Liver (tissue), 9 donors: ENCODE results near the gene NAA10. TPM values are rescaled to one million over a fixed set of nuclear protein-coding genes. Genes with fewer than 3 reads are reported as not detected.

ENCODE experiments used
- DNase-seq: peaks from one replicate; pipeline ENCODE4 v3.0.0-alpha.2; 2017; ENCODE audit warnings: low spot score
- H3K27ac ChIP-seq, 2 donors: one replicate each; pipeline ENCODE4 v1.7.0; 2013; ENCODE audit warnings: inconsistent platforms in 2 of 2, low read length in 2 of 2, control low read depth in 1 of 2, low read depth in 1 of 2, mild to moderate bottlenecking in 1 of 2
- H3K27me3 ChIP-seq, 4 donors: one replicate each; pipeline versions ENCODE4 v1.6.1 to v1.7.0; 2013; ENCODE audit warnings: low read length in 3 of 4, inconsistent platforms in 1 of 4, mild to moderate bottlenecking in 1 of 4, moderate library complexity in 1 of 4; ENCODE audit not compliant: control insufficient read depth in 4 of 4, insufficient read depth in 4 of 4
- H3K36me3 ChIP-seq, 4 donors: one replicate each; pipeline versions ENCODE4 v1.6.1 to v1.7.0; 2013; ENCODE audit warnings: low read length in 3 of 4, mild to moderate bottlenecking in 3 of 4, low read depth in 1 of 4, moderate library complexity in 1 of 4; ENCODE audit not compliant: control insufficient read depth in 4 of 4, insufficient read depth in 3 of 4
- H3K4me1 ChIP-seq, 4 donors: one replicate each; pipeline versions ENCODE4 v1.6.1 to v1.7.0; 2013; ENCODE audit warnings: low read length in 3 of 4, mild to moderate bottlenecking in 3 of 4, moderate library complexity in 1 of 4; ENCODE audit not compliant: control insufficient read depth in 4 of 4, insufficient read depth in 4 of 4
- H3K4me3 ChIP-seq, 3 donors: one replicate each; pipeline versions ENCODE4 v1.6.1 to v1.7.0; 2013; ENCODE audit warnings: low read length in 3 of 3, control low read depth in 1 of 3, low read depth in 1 of 3, mild to moderate bottlenecking in 1 of 3
- H3K9ac ChIP-seq, 2 donors: one replicate each; pipeline ENCODE4 v1.7.0; 2013; ENCODE audit warnings: low read length in 2 of 2, mild to moderate bottlenecking in 2 of 2, moderate library complexity in 2 of 2, control low read depth in 1 of 2, low read depth in 1 of 2
- H3K9me3 ChIP-seq, 4 donors: one replicate each; pipeline versions ENCODE4 v1.6.1 to v1.7.0; 2013; ENCODE audit warnings: low read length in 3 of 4; ENCODE audit not compliant: control insufficient read depth in 4 of 4
- CTCF ChIP-seq: fragments of 150-350 bp; IDR thresholded peaks from 2 replicates; pipeline ENCODE4 v1.5.1; 2017; ENCODE audit warnings: improper control_type of control experiment, low read depth, low read length; ENCODE audit not compliant: missing input control
- EGR1 ChIP-seq, 2 donors: IDR thresholded peaks; 2 replicates each; pipeline ENCODE4 v1.6.1; 2016 to 2018; ENCODE audit warnings: antibody characterized with exemption in 2 of 2, low read depth in 2 of 2
- FOXA1 ChIP-seq: IDR thresholded peaks from 2 replicates; pipeline ENCODE4 v1.6.1; 2016; ENCODE audit warnings: antibody characterized with exemption
- FOXA2 ChIP-seq: IDR thresholded peaks from 2 replicates; pipeline ENCODE4 v1.6.1; 2016; ENCODE audit warnings: antibody characterized with exemption
- GABPA ChIP-seq, 2 donors: IDR thresholded peaks in 1 of 2; conservative IDR thresholded peaks in 1 of 2; 2 replicates each; pipeline ENCODE4 v1.6.1; 2016; ENCODE audit warnings: antibody characterized with exemption in 2 of 2, mild to moderate bottlenecking in 1 of 2, moderate library complexity in 1 of 2
- HNF4A ChIP-seq, 2 donors: conservative IDR thresholded peaks; 2 replicates each; pipeline ENCODE4 v1.6.1; 2016; ENCODE audit warnings: antibody characterized with exemption in 2 of 2, mild to moderate bottlenecking in 2 of 2
- HNF4G ChIP-seq: IDR thresholded peaks from 2 replicates; pipeline ENCODE4 v1.6.1; 2016; ENCODE audit warnings: antibody characterized with exemption
- JUND ChIP-seq, 2 donors: IDR thresholded peaks; 2 replicates each; pipeline ENCODE4 v1.6.1; 2016; ENCODE audit warnings: antibody characterized with exemption in 2 of 2
- MAX ChIP-seq: IDR thresholded peaks from 2 replicates; pipeline ENCODE4 v1.6.1; 2016; ENCODE audit warnings: antibody characterized with exemption
- NR2F2 ChIP-seq: IDR thresholded peaks from 2 replicates; pipeline ENCODE4 v1.6.1; 2016; ENCODE audit warnings: antibody characterized with exemption
- RAD21 ChIP-seq, 2 donors: IDR thresholded peaks; 2 replicates each; pipeline ENCODE4 v1.6.1; 2016; ENCODE audit warnings: antibody characterized with exemption in 2 of 2, mild to moderate bottlenecking in 2 of 2
- REST ChIP-seq: IDR thresholded peaks from 2 replicates; pipeline ENCODE4 v1.6.1; 2016; ENCODE audit warnings: antibody characterized with exemption, mild to moderate bottlenecking
- SP1 ChIP-seq: IDR thresholded peaks from 2 replicates; pipeline ENCODE4 v1.6.1; 2018; ENCODE audit warnings: antibody characterized with exemption, mild to moderate bottlenecking
- YY1 ChIP-seq: IDR thresholded peaks from 2 replicates; pipeline ENCODE4 v1.6.1; 2016; ENCODE audit warnings: antibody characterized with exemption, mild to moderate bottlenecking
- ZBTB33 ChIP-seq: IDR thresholded peaks from 2 replicates; pipeline ENCODE4 v1.6.1; 2016; ENCODE audit warnings: antibody characterized with exemption
- WGBS: extraction: QIAGEN DNeasy Blood & Tissue Kit; methylation state at CpG from one replicate; pipeline ENCODE4 v1.1.7; 2013; 5-methylcytosine and 5-hydroxymethylcytosine counted together
- polyA plus RNA-seq, 2 donors: library from polyadenylated mRNA; stranded (reverse) in 1 of 2; unstranded in 1 of 2; fragments of 200-250 nt in 1 of 2; fragments of >200 nt in 1 of 2; fragmentation: Nextera tagmentation in 1 of 2; extraction: Ambion mirVana in 1 of 2; gene quantifications; one replicate each; pipeline versions ENCODE4 v1.2.1 to v1.2.3, GENCODE V29; 2013 to 2015
- total RNA-seq, 2 donors: library from RNA; depleted of rRNA; stranded (reverse); fragments of >200 nt; gene quantifications; one replicate each; pipeline ENCODE4 v1.2.3, GENCODE V29; 2014
- donor health status: healthy.
- donor health status: healthy.
- donor health status: healthy.
- donor health status: healthy.
- donor health status: healthy.

The NAA10 gene
- total and polyA plus RNA-seq, 4 donors = 20.5 to 58.8 (median 44.4) TPM

GRCh38 chrX:153981771-153982533, 47.1 kb upstream of the NAA10 start:
- H3K4me1 ChIP-seq = peaks cover 8 to 12% (median 11%) of the 10 kb centered on the region in 4 donors
- no peaks in the 10 kb centered on the region for H3K9me3 ChIP-seq
- WGBS = 83% methylated on average over 52 of the region's 52 CpGs
- TF ChIP-seq YY1 = peak; percentile 19
- TF ChIP-seq HNF4G = no peak
- H3K4me3 ChIP-seq = no peak overlapping the region
- no peak overlapping the region for H3K9ac ChIP-seq
- peak overlapping the region; percentile 14 to 32 for H3K27ac ChIP-seq
- DNase-seq = no peak
- H3K27me3 ChIP-seq = peaks cover 0 to 3% (median 0%) of the 10 kb centered on the region in 4 donors
- no peaks in the 10 kb centered on the region for H3K36me3 ChIP-seq

GRCh38 chrX:153981231-153981630, 46.4 kb upstream of the NAA10 start:
- H3K4me1 ChIP-seq = peaks cover 8 to 12% (median 10%) of the 10 kb centered on the region in 4 donors
- H3K27me3 ChIP-seq = peaks cover 0 to 3% (median 0%) of the 10 kb centered on the region in 4 donors
- WGBS = 84% methylated on average over 7 of the region's 7 CpGs
- no peak for DNase-seq
- H3K9ac ChIP-seq = no peak overlapping the region
- no peaks in the 10 kb centered on the region for H3K36me3 ChIP-seq
- H3K9me3 ChIP-seq = no peaks in the 10 kb centered on the region
- TF ChIP-seq FOXA1 = no peak
- no peak for TF ChIP-seq JUND (IDR thresholded peaks at IDR 0.05)
- no peak for TF ChIP-seq MAX
- TF ChIP-seq REST = no peak
- no peak for TF ChIP-seq EGR1 (IDR thresholded peaks at IDR 0.05; ENCODE audit: low read depth in 2 of 2)
- TF ChIP-seq YY1 = no peak
- no peak for TF ChIP-seq SP1
- no peak for TF ChIP-seq CTCF
- TF ChIP-seq GABPA (IDR thresholded peaks at IDR 0.05 in 1 of 2, conservative IDR thresholded peaks at IDR 0.05 in 1 of 2) = no peak
- no peak for TF ChIP-seq HNF4A (conservative IDR thresholded peaks at IDR 0.05)
- TF ChIP-seq FOXA2 = no peak
- TF ChIP-seq HNF4G = no peak
- TF ChIP-seq RAD21 (IDR thresholded peaks at IDR 0.05) = no peak
- TF ChIP-seq NR2F2 = no peak
- TF ChIP-seq ZBTB33 = no peak
- H3K27ac ChIP-seq = peak overlapping the region; percentile 14 to 32
- no peak overlapping the region for H3K4me3 ChIP-seq
